T-cell (primary cell): ENCODE measurements around the gene SLC23A1. TPM values are rescaled to one million over a fixed set of nuclear protein-coding genes. Genes with fewer than 3 reads are reported as not detected.

Experiments used
- ATAC-seq, 4 experiments: fragments of 200-7000 bp in 3 of 4; fragments of 150-1000 bp in 1 of 4; cut with Tn5 transposase; replicated peaks in 1 of 4; 1 replicate in 3 of 4; 2 replicates in 1 of 4; pipeline ENCODE4 v1.10.0; 2021; ENCODE audit warnings: moderate library complexity in 3 of 4, mild to moderate bottlenecking in 2 of 4, moderate number of reproducible peaks in 1 of 4
- CTCF ChIA-PET, 2 donors: fragments of 300-600 bp; sonication (Branson Sonifier 250); formaldehyde crosslinking; loops; one replicate each; lab custom pipeline; 2022; ENCODE audit warnings: antibody characterized with exemption in 2 of 2; lab: Charles Lee
- POLR2A ChIA-PET, 2 donors: fragments of 300-600 bp; sonication (Branson Sonifier 250); formaldehyde crosslinking; loops; one replicate each; lab custom pipeline; 2022; ENCODE audit warnings: antibody characterized with exemption in 2 of 2; lab: Charles Lee
- DNase-seq, 35 experiments: peaks; one replicate each; pipeline versions ENCODE4 v3.0.0 to v3.0.0-alpha.2; 2013 to 2023
- H3K27ac ChIP-seq: one replicate; pipeline ENCODE4 v1.5.1; 2013; ENCODE audit warnings: low read length
- H3K27me3 ChIP-seq, 2 experiments: replicated peaks in 1 of 2; 1 replicate in 1 of 2; 2 replicates in 1 of 2; pipeline versions ENCODE4 v1.6.1 to v1.7.0; 2013; ENCODE audit warnings: low read length in 1 of 2, mixed read lengths in 1 of 2; ENCODE audit not compliant: control insufficient read depth in 2 of 2, insufficient read depth in 2 of 2; ENCODE audit errors: extremely low read depth in 1 of 2
- H3K36me3 ChIP-seq, 2 donors: 1 replicate in 1 of 2; 2 replicates in 1 of 2; pipeline versions ENCODE4 v1.6.1 to v1.7.0; 2013; ENCODE audit warnings: low read length in 1 of 2; ENCODE audit not compliant: control insufficient read depth in 2 of 2, insufficient read depth in 1 of 2; ENCODE audit errors: extremely low read depth in 1 of 2
- H3K4me1 ChIP-seq, 2 experiments: 1 replicate in 1 of 2; 2 replicates in 1 of 2; pipeline versions ENCODE4 v1.6.1 to v1.7.0; 2013; ENCODE audit warnings: low read length in 2 of 2, mixed read lengths in 1 of 2; ENCODE audit not compliant: insufficient read depth in 2 of 2, control insufficient read depth in 1 of 2; ENCODE audit errors: extremely low read depth in 1 of 2
- H3K4me3 ChIP-seq, 2 donors: 1 replicate in 1 of 2; 2 replicates in 1 of 2; pipeline versions ENCODE4 v1.5.1 to v1.7.0; 2013; ENCODE audit warnings: mild to moderate bottlenecking in 2 of 2, low read length in 1 of 2, moderate library complexity in 1 of 2; ENCODE audit not compliant: control insufficient read depth in 1 of 2; ENCODE audit errors: extremely low read depth in 1 of 2
- H3K9me3 ChIP-seq: 2 replicates; pipeline ENCODE4 v1.7.0; 2013
- H3K27ac Mint-ChIP-seq, 2 donors: one replicate each; pipeline ENCODE4 v1.8.0; 2020 to 2021; ENCODE audit warnings: mild to moderate bottlenecking in 2 of 2, mixed read lengths in 2 of 2
- H3K27me3 Mint-ChIP-seq, 2 donors: one replicate each; pipeline ENCODE4 v1.8.0; 2021 to 2022; ENCODE audit warnings: mixed read lengths in 2 of 2
- H3K36me3 Mint-ChIP-seq: one replicate; pipeline ENCODE4 v1.8.0; 2021; ENCODE audit warnings: mixed read lengths
- H3K4me1 Mint-ChIP-seq, 3 donors: one replicate each; pipeline ENCODE4 v1.8.0; 2020 to 2022; ENCODE audit warnings: mixed read lengths in 3 of 3, mild to moderate bottlenecking in 1 of 3
- H3K4me3 Mint-ChIP-seq, 3 donors: one replicate each; pipeline ENCODE4 v1.8.0; 2020 to 2022; ENCODE audit warnings: mild to moderate bottlenecking in 3 of 3, mixed read lengths in 3 of 3, moderate library complexity in 3 of 3
- H3K9me3 Mint-ChIP-seq, 3 donors: one replicate each; pipeline ENCODE4 v1.8.0; 2020 to 2022; ENCODE audit warnings: mixed read lengths in 3 of 3
- WGBS: methylation state at CpG from one replicate; pipeline ENCODE4 v1.1.5; 2013; ENCODE audit warnings: missing lambda C conversion rate; ENCODE audit not compliant: insufficient coverage; 5-methylcytosine and 5-hydroxymethylcytosine counted together
- total RNA-seq, 35 experiments: library from RNA in 6 of 35; stranded (reverse) in 6 of 35; fragments of 120-200 nt in 1 of 35; gene quantifications; one replicate each; pipeline versions ENCODE4 v1.2.1 to v1.2.4 and lab custom pipeline; 2013 to 2026

The SLC23A1 gene
- total RNA-seq, 5 donors from 2014 or later (not counting 1 experiment from before 2014, with no cell fraction given), result 0.15 to 0.86 TPM; not detected in 3

DNA sequence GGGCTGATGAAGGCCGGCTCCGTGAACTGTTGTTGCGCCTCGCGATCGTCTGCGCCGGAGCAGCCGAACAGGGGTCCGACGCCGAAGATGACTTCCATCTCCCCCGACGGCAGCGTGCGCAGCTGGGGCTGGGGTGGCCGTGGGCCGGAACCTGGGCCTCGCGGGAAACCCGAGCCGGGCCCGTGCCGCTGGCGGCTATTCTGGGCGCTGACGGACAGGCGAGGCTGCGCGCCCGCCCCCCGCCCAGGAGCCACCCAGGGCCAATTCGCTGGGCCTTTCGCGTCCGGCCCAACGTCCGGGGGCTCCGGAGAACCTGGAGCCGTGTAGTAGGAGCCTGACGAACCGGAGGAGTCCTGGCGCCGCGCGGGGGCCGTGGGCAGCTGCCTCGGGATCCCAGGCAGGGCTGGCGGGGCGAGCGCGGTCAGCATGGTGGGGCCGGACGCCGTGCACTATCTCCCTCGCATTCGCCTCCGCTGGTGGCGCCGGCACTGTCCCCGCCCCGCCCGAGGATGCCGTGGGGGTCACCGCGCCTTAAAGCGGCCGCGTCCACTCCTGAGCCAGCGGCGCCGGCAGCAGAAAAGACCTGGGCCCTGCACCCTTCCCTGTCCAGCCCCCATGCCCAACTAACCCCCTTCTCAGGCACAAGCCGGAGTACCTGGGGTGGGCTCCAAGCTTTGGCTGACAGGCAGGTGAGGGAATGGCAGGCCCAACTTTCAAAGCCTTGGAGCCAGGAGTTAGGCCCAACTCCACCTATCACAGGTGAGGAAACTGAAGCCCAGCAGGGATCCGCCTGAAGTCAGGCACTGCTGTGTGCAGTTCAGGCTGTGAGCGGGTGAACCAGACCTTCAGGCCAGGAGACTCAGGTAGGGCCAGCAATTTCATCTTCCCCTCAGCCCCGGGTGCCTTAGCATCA is 11.8 kb upstream of the SLC23A1 start, which contains the start of gene PROB1:
TSS of gene PROB1 (minus strand) at position 451 of the 913 bp plus-strand sequence. CDS start at position 428, 23 bp downstream.
- Mint-ChIP-seq H3K4me1 (peaks cover 26 to 33% (median 27%) of the 10 kb centered on the region in 3 donors), H3K9me3 (no peaks in the 10 kb centered on the region), H3K4me3 (peak within 1 kb of the TSS; percentile 84 to 91 (median 89)), H3K27me3 (no peaks in the 10 kb centered on the region), H3K36me3 (peaks cover 4% of the 10 kb centered on the region), H3K27ac (no peak within 1 kb of the TSS)
- ChIA-PET CTCF (interaction anchor here (0.6 kb wide), 2 partner anchors 82 to 724 kb away, joined by 3 to 10 read pairs; no protein-coding TSS in a partner anchor), POLR2A (no interaction called here)
- DNase-seq, result no peak
- 91% methylated on average over 72 of the region's 76 CpGs for WGBS
- Histone ChIP-seq H3K4me1 (peaks cover 0 to 48% of the 10 kb centered on the region in 2 experiments), H3K4me3 (peak within 1 kb of the TSS; percentile 83 to 89), H3K27me3 (peaks cover 0 to 9% of the 10 kb centered on the region in 2 experiments), H3K27ac (no peak within 1 kb of the TSS), H3K36me3 (no peaks in the 10 kb centered on the region), H3K9me3 (no peaks in the 10 kb centered on the region)
- ATAC-seq, result no peak

DNA sequence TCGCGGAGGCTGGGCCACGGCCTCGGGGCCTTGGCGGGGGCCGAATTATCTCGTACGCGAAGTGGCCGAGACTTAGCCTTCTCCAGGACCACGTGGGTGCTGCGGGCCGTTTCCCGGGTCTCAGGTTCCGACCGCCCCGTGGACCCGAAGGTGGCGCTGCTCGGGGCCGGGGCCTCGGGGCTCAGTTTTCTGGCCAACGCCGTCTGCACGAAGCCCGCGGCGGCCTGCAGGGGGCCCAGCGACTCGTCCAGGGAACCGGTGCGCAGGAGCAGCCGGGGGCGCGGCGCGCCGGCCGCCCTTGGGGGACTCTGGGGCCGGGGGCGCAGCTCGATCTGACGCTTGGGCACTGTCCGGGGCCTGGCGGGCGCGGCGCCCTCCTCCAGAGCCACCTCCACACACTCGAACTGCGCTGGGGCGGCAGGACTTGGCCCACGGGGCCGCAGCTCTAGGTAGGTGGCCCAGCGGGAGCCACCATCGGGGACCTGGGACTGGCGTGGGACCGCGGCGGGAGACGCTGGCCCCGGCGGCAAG is 11.1 kb upstream of the SLC23A1 start:
- H3K36me3 ChIP-seq, result no peaks in the 10 kb centered on the region
- no peak overlapping the region for H3K27ac ChIP-seq
- peaks cover 0 to 9% of the 10 kb centered on the region in 2 experiments for H3K27me3 ChIP-seq
- no peaks in the 10 kb centered on the region for H3K9me3 Mint-ChIP-seq
- H3K4me1 Mint-ChIP-seq, result peaks cover 30 to 37% (median 34%) of the 10 kb centered on the region in 3 donors
- POLR2A ChIA-PET, result no interaction called here
- peak in 1 of 4 experiments; percentile 30 for ATAC-seq
- no peaks in the 10 kb centered on the region for H3K27me3 Mint-ChIP-seq
- H3K36me3 Mint-ChIP-seq, result peaks cover 1% of the 10 kb centered on the region
- CTCF ChIA-PET, result interaction anchor here (0.6 kb wide), 2 partner anchors 81 to 723 kb away, joined by 3 to 10 read pairs; no protein-coding TSS in a partner anchor
- no peaks in the 10 kb centered on the region for H3K9me3 ChIP-seq
- peak overlapping the region; percentile 83 to 89 for H3K4me3 ChIP-seq
- peak overlapping the region; percentile 84 to 91 (median 89) for H3K4me3 Mint-ChIP-seq
- H3K27ac Mint-ChIP-seq, result no peak overlapping the region
- peaks cover 2 to 53% of the 10 kb centered on the region in 2 experiments for H3K4me1 ChIP-seq
- peak in 20 of 35 experiments; percentile 26 to 68 (median 49) for DNase-seq
- WGBS, result 29% methylated on average over 52 of the region's 62 CpGs

DNA sequence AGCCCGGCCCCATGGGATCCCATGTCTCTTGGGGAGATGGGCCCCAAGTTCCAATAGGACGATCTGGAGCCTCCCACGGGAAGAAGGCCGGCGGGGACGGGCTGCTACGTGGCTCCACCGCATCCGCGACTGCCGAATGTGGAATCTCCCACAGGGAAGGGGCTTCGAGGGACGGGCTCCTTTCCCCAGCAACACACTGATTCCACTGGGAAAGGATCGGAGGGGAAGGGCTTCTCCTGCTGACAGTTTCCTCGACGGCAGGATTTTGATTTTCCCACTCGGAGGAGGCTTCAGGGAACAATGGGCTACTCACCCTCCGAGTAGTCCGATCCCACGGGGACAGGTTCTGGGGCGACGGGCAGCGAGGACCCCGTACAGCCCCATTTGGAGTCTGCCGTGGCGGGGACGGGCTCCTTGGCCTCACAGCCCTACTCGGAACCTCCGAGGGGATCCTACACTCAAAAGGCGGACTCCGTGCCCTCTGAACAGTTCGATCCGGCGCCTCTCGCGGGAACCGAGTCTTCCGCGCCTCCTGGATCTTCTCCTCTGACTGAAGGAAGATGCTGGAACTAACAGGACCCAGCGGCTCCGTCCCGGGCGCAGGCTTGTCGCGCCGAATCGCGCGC is 10.5 kb upstream of the SLC23A1 start:
- Histone ChIP-seq H3K36me3 (no peaks in the 10 kb centered on the region), H3K27me3 (peaks cover 0 to 9% of the 10 kb centered on the region in 2 experiments), H3K27ac (no peak overlapping the region), H3K9me3 (no peaks in the 10 kb centered on the region), H3K4me3 (peak overlapping the region; percentile 83 to 89), H3K4me1 (peaks cover 2 to 59% of the 10 kb centered on the region in 2 experiments)
- Mint-ChIP-seq H3K9me3 (no peaks in the 10 kb centered on the region), H3K4me1 (peaks cover 33 to 41% (median 37%) of the 10 kb centered on the region in 3 donors), H3K27ac (peak overlapping the region in 1 of 2 donors; percentile 34), H3K27me3 (no peaks in the 10 kb centered on the region), H3K4me3 (peak overlapping the region; percentile 84 to 91 (median 89)), H3K36me3 (no peaks in the 10 kb centered on the region)
- WGBS, result 17% methylated on average over 33 of the region's 49 CpGs
- ChIA-PET POLR2A (no interaction called here), CTCF (interaction anchor here (0.5 to 1.2 kb wide), 2 partner anchors 51 to 299 kb away, joined by 4 read pairs; no protein-coding TSS in a partner anchor)
- ATAC-seq (peak in 1 of 4 experiments; percentile 0), DNase-seq (peak in 2 of 35 experiments; percentile 16 to 29)

DNA sequence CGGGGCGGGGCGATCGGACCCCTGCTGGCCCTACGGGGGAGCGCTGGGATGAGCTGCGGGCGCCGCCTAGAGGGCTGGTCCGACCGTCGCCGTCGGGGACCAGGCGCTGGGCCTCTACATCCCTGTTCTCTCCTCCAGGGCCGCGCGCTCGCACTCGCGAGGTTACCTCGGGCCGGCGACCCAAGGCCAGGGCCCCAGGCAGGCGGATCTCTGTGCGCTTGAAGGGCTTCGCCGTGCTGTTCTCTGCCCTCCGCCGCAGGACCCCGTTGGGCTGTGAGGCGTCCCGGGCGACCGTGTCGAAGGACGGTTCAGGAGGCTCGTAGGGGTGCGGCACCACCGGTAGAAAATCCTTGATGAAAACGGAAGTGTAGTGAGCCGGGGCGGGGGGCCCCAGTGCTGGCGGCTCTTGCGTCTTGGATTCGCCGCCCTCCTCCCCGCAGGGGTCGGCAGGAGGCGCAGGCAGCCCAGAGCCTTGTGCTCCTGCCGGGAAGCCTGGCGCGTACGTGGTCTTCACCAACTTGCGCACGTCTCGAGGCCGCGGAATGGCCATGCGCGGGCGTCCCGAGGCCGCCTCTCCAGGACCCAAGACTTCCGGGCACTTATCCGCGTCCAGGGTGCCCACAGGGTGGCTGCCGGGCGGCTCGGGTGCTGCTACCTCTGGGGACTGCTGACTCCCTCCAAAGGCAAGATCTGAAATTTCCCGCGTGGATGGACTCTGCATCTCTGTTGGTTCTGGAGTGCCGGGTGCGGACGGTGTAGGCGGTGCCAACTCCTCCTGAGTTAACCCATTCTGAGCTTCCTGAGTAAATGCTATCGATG is 9.8 kb upstream of the SLC23A1 start:
- peak overlapping the region; percentile 84 to 91 (median 89) for H3K4me3 Mint-ChIP-seq
- DNase-seq, result peak; percentile 37 to 84 (median 60)
- no peaks in the 10 kb centered on the region for H3K36me3 Mint-ChIP-seq
- no peaks in the 10 kb centered on the region for H3K27me3 Mint-ChIP-seq
- ChIA-PET CTCF (interaction anchor here (0.5 to 1.2 kb wide), 2 partner anchors 51 to 300 kb away, joined by 4 read pairs; no protein-coding TSS in a partner anchor), POLR2A (no interaction called here)
- Histone ChIP-seq H3K27me3 (peaks cover 0 to 9% of the 10 kb centered on the region in 2 experiments), H3K36me3 (no peaks in the 10 kb centered on the region), H3K4me3 (peak overlapping the region; percentile 83 to 89), H3K27ac (no peak overlapping the region), H3K9me3 (no peaks in the 10 kb centered on the region), H3K4me1 (peaks cover 2 to 66% of the 10 kb centered on the region in 2 experiments)
- H3K27ac Mint-ChIP-seq, result peak overlapping the region; percentile 73 to 77
- peaks cover 33 to 43% (median 41%) of the 10 kb centered on the region in 3 donors for H3K4me1 Mint-ChIP-seq
- under 1% methylated on average over 76 of the region's 77 CpGs for WGBS
- no peaks in the 10 kb centered on the region for H3K9me3 Mint-ChIP-seq
- peak; percentile 66 to 81 (median 76) for ATAC-seq

DNA sequence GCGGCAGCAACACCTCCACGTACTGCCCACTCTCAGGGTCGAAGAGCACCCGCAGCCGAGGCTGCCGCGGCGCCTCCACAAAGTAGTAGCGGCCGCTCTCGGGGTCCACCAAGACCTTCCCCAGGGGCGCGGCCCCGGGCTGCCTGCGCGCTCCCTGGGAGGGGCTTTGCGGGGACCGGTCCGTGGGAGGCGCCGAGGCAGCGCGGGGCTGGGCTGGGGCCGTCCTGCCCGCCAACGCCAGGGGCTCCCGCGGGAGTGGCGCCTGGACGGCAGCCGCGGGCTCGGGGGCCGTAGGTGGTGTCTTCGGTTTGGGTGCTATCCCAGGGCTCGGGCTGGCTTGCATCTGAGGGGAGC is 9.2 kb upstream of the SLC23A1 start:
- no peak overlapping the region for H3K27ac Mint-ChIP-seq
- H3K9me3 ChIP-seq, result no peaks in the 10 kb centered on the region
- ATAC-seq, result peak; percentile 17 to 44 (median 31)
- no peaks in the 10 kb centered on the region for H3K9me3 Mint-ChIP-seq
- ChIA-PET CTCF (interaction anchor here in 1 of 2 donors (0.8 to 1.2 kb wide), 2 partner anchors 18 to 50 kb away, joined by 3 to 4 read pairs; no protein-coding TSS in a partner anchor), POLR2A (no interaction called here)
- no peaks in the 10 kb centered on the region for H3K36me3 Mint-ChIP-seq
- H3K4me3 ChIP-seq, result peak overlapping the region; percentile 83 to 89
- no peaks in the 10 kb centered on the region for H3K36me3 ChIP-seq
- peak overlapping the region; percentile 77 for H3K27ac ChIP-seq
- H3K4me1 Mint-ChIP-seq, result peaks cover 33 to 43% (median 42%) of the 10 kb centered on the region in 3 donors
- H3K4me1 ChIP-seq, result peaks cover 2 to 69% of the 10 kb centered on the region in 2 experiments
- under 1% methylated on average over 35 of the region's 36 CpGs for WGBS
- H3K27me3 ChIP-seq, result peaks cover 0 to 9% of the 10 kb centered on the region in 2 experiments
- no peaks in the 10 kb centered on the region for H3K27me3 Mint-ChIP-seq
- H3K4me3 Mint-ChIP-seq, result peak overlapping the region; percentile 84 to 91 (median 89)
- no peak for DNase-seq
